PC-3 (cell line): ENCODE measurements around the gene SLC24A5. TPM values are rescaled to one million over a fixed set of nuclear protein-coding genes. Genes with fewer than 3 reads are reported as not detected.

ENCODE experiments used
- ATAC-seq: fragments of 200-7000 bp; cut with Tn5 transposase; 2 replicates; pipeline ENCODE4 v1.9.1; 2020; ENCODE audit warnings: mild to moderate bottlenecking, moderate library complexity
- BruUV-seq: library from RNA; stranded (reverse); fragments of 400-500 nt; replicated peaks from 2 replicates; lab custom pipeline; 2021; lab: Mats Ljungman, UMichigan
- CTCF ChIA-PET: fragments of 300-600 bp; sonication (Branson Sonifier 250); formaldehyde crosslinking; loops from one replicate; lab custom pipeline; 2022; ENCODE audit warnings: antibody characterized with exemption; lab: Charles Lee
- POLR2A ChIA-PET: fragments of 300-600 bp; sonication (Branson Sonifier 250); formaldehyde crosslinking; loops from one replicate; lab custom pipeline; 2022; ENCODE audit warnings: antibody characterized with exemption; ENCODE audit not compliant: unreplicated experiment; lab: Charles Lee
- DNase-seq: peaks from one replicate; pipeline ENCODE4 v3.0.0-alpha.2; 2015
- H2AFZ ChIP-seq: fragments of 300-600 bp; sonication (generic); 2 replicates; pipeline ENCODE4 v1.6.0; 2016; ENCODE audit warnings: antibody characterized with exemption, low read length
- H3F3A ChIP-seq: fragments of 300-600 bp; sonication (generic); one replicate; pipeline ENCODE4 v1.6.0; 2017; ENCODE audit warnings: antibody characterized with exemption, low read length, control low read depth, mild to moderate bottlenecking; ENCODE audit not compliant: unreplicated experiment
- H3K27ac ChIP-seq: fragments of 300-600 bp; sonication (generic); 2 replicates; pipeline ENCODE4 v1.5.1; 2016; ENCODE audit warnings: mild to moderate bottlenecking, low read length
- H3K27me3 ChIP-seq: fragments of 300-600 bp; sonication (generic); 2 replicates; pipeline ENCODE4 v1.6.1; 2016; ENCODE audit warnings: low read length, mixed read lengths
- H3K36me3 ChIP-seq: fragments of 300-600 bp; sonication (generic); 2 replicates; pipeline ENCODE4 v1.6.1; 2016; ENCODE audit warnings: low read depth, mixed run types, low read length, mixed read lengths
- H3K4me1 ChIP-seq: fragments of 300-600 bp; sonication (generic); 2 replicates; pipeline ENCODE4 v1.5.1; 2016; ENCODE audit warnings: low read length; ENCODE audit not compliant: insufficient read depth
- H3K4me2 ChIP-seq: fragments of 300-600 bp; sonication (generic); 2 replicates; pipeline ENCODE4 v1.6.0; 2016; ENCODE audit warnings: low read length
- H3K4me3 ChIP-seq: fragments of 300-600 bp; sonication (generic); 2 replicates; pipeline ENCODE4 v1.5.1; 2016; ENCODE audit warnings: mild to moderate bottlenecking, low read length, mixed read lengths
- H3K79me2 ChIP-seq: fragments of 300-600 bp; sonication (generic); 2 replicates; pipeline ENCODE4 v1.6.1; 2017; ENCODE audit warnings: low read length, mixed read lengths
- H3K9ac ChIP-seq: fragments of 300-600 bp; sonication (generic); 2 replicates; pipeline ENCODE4 v1.6.0; 2016; ENCODE audit warnings: mild to moderate bottlenecking, low read length
- H3K9me2 ChIP-seq: fragments of 300-600 bp; sonication (generic); replicated peaks from 2 replicates; pipeline ENCODE4 v1.6.1; 2016; ENCODE audit warnings: mixed run types, low read length, mixed read lengths
- H3K9me3 ChIP-seq: fragments of 300-600 bp; sonication (generic); 2 replicates; pipeline ENCODE4 v1.6.1; 2016; ENCODE audit warnings: low read length, mixed read lengths
- H4K20me1 ChIP-seq: fragments of 300-600 bp; sonication (generic); 2 replicates; pipeline ENCODE4 v1.6.1; 2016; ENCODE audit warnings: low read length, mixed read lengths
- CTCF ChIP-seq: fragments of 300-600 bp; sonication (generic); conservative IDR thresholded peaks from 2 replicates; pipeline ENCODE4 v1.5.1; 2017; ENCODE audit warnings: antibody characterized with exemption, low read depth, mild to moderate bottlenecking, low read length
- EZH2 ChIP-seq: fragments of 300-600 bp; sonication (generic); IDR thresholded peaks from one replicate; pipeline ENCODE4 v1.6.1; 2017; ENCODE audit warnings: antibody characterized with exemption, mild to moderate bottlenecking, low read length; ENCODE audit not compliant: unreplicated experiment
- EZH2phosphoT487 ChIP-seq: fragments of 300-600 bp; sonication (generic); IDR thresholded peaks from 2 replicates; pipeline ENCODE4 v1.6.1; 2018; ENCODE audit warnings: mild to moderate bottlenecking, antibody characterized with exemption, low read length, borderline replicate concordance
- intact Hi-C: fragments of 100-400 bp; cut with micrococcal nuclease; formaldehyde crosslinking; loops from 2 replicates; pipeline ENCODE4 v1.9.0; 2023
- total RNA-seq: library from RNA; depleted of rRNA; stranded (reverse); fragments of >200 nt; gene quantifications from 2 replicates; pipeline ENCODE4 v1.2.3, GENCODE V29; 2014

Gene SLC24A5
- total RNA-seq, 1 experiment from 2014 or later, result not detected

DNA sequence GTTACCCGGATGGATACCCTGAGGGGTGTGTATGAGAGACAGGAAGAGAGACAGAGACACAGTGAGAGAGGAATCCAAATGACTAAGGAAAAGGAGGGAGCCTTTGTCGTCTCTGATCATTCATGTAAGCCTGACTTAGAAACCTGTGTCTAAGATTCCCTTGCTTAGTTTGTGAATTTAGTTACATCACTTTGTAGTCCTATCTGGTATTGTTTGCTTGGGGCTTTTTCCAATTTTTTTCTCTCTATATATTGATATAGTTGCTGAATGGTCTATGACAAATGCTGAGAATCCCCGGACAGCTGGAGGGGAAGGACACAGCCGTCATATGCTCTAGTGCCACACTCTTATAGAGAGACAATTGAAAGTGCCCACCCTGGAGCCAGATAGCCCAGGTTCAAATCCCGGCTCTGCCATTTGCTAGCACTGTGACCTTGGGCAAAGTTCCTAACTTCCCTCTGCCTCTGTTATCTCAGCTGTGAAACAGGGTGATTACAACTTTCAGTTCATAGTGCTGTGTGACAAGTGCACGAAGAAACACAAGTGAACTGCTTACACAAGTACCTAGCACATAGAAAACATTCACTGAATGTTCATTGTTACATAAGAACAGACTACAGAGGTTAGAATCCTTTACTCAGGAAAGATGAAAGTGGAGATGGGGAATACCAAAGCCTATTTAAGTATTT, 6.0 kb downstream of the SLC24A5 start:
- Histone ChIP-seq H3K9me3 (no peaks in the 10 kb centered on the region), H4K20me1 (no peaks in the 10 kb centered on the region), H2AFZ (no peak overlapping the region), H3K9me2 (no peaks in the 10 kb centered on the region), H3K9ac (no peak overlapping the region), H3F3A (no peaks in the 10 kb centered on the region), H3K79me2 (no peaks in the 10 kb centered on the region), H3K4me1 (no peaks in the 10 kb centered on the region), H3K36me3 (no peaks in the 10 kb centered on the region), H3K27me3 (peaks cover 10% of the 10 kb centered on the region), H3K4me2 (no peak overlapping the region), H3K27ac (no peak overlapping the region), H3K4me3 (no peak overlapping the region)
- intact Hi-C loops, result no loop called here
- TF ChIP-seq EZH2phosphoT487 (no peak), EZH2 (no peak), CTCF (no peak)
- POLR2A ChIA-PET, result no interaction called here
- ATAC-seq (no peak), DNase-seq (no peak)
- BruUV-seq, result no TSS peak
- CTCF ChIA-PET, result no interaction called here

DNA sequence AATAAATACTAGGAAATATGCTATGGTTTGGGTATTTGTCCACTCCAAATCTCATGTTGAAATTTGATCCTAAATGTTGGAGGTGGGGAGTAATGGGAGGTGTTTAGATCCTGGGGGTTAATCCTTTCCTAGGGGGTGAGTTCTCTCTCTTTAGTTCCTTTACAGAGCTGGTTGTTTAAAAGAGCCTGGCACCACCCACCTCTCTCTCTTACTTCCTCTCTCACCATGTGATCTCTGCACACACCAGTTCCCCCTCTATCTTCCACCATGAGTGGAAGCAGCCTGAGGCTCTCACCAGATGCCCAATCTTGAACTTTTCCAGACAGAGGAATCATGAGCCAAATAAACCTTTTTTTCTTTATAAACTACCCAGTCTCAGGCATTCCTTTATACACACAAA, 10.5 kb downstream of the SLC24A5 start:
- Histone ChIP-seq H2AFZ (no peak overlapping the region), H3K79me2 (no peaks in the 10 kb centered on the region), H3K9me3 (no peaks in the 10 kb centered on the region), H3K4me3 (no peak overlapping the region), H3K36me3 (no peaks in the 10 kb centered on the region), H3F3A (no peaks in the 10 kb centered on the region), H3K4me2 (no peak overlapping the region), H4K20me1 (no peaks in the 10 kb centered on the region), H3K4me1 (no peaks in the 10 kb centered on the region), H3K27me3 (no peaks in the 10 kb centered on the region), H3K27ac (no peak overlapping the region), H3K9me2 (no peaks in the 10 kb centered on the region), H3K9ac (no peak overlapping the region)
- ChIA-PET POLR2A (no interaction called here), CTCF (no interaction called here)
- intact Hi-C loops, result no loop called here
- TF ChIP-seq EZH2phosphoT487, result no peak
- no peak for TF ChIP-seq EZH2
- TF ChIP-seq CTCF, result no peak
- ATAC-seq, result no peak
- DNase-seq, result no peak
- BruUV-seq, result no TSS peak

- H3K9ac ChIP-seq, result no peak overlapping the region
- H3K4me2 ChIP-seq, result no peak overlapping the region
- H4K20me1 ChIP-seq, result no peaks in the 10 kb centered on the region
- no peaks in the 10 kb centered on the region for H3F3A ChIP-seq
- no peak for TF ChIP-seq EZH2phosphoT487
- no peak for TF ChIP-seq EZH2
- TF ChIP-seq CTCF, result no peak
- no peaks in the 10 kb centered on the region for H3K9me2 ChIP-seq
- H3K36me3 ChIP-seq, result no peaks in the 10 kb centered on the region
- no peaks in the 10 kb centered on the region for H3K4me1 ChIP-seq
- DNase-seq, result no peak
- no peak overlapping the region for H3K27ac ChIP-seq
- no peaks in the 10 kb centered on the region for H3K79me2 ChIP-seq
- POLR2A ChIA-PET, result no interaction called here
- no peaks in the 10 kb centered on the region for H3K9me3 ChIP-seq
- CTCF ChIA-PET, result no interaction called here
- H2AFZ ChIP-seq, result no peak overlapping the region
- no peaks in the 10 kb centered on the region for H3K27me3 ChIP-seq
- BruUV-seq, result no TSS peak
- no peak overlapping the region for H3K4me3 ChIP-seq
- intact Hi-C loops, result no loop called here
- no peak for ATAC-seq
Measured at GRCh38 chr15:48132874-48133273, 12.1 kb downstream of the SLC24A5 start.
